Measurements from ENCODE around the gene CCDC157. TPM values are rescaled to one million over a fixed set of nuclear protein-coding genes. Genes with fewer than 3 reads are reported as not detected.
"Not testable (repeated sequence)": the region's sequence is repeated elsewhere in the genome, so short reads cannot be mapped to it uniquely, and the experiment has no call there.

Gene CCDC157
- total RNA-seq, 4 donors from 2014 or later: 0.17 to 4.5 (median 2.7) TPM

DNA sequence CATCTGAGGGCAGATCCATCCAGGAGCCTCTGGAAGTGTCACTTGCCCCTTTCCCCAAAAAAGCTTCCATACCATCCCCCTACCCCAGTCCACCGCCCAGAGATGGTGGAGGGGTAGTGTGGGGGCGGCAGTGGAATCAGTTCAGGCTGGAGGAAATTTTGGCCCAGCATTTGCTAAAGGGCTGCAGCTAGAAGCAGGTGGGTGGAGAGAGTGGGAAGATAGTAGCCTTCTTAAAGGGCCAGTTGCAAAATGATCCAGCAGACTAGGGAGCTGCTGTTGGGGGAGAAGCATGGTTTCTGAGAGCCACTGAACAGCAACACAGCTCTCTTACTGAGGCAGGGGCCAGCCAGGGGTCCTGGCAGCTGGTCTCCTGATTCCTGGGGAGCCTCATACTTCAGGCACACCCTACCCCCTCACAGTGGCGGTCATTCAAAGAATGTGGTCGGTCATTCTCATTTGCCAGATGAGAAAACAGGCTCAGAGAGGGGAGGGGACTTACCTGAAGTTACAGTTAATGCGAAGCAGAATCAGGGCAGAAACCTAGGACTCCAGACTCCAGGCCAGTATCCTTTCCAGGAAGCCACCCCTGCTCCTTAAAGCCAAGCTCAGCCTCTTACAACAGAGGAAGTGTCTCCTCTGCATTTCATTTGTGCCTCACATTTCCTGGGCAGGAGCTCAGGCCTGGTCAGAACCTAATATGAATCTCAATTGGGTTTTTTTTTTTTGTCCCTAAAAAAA lies 45.4 kb downstream of the CCDC157 start:
- H3K4me3 ChIP-seq (ENCODE audit: low read depth, poor library complexity, severe bottlenecking): no peak overlapping the region
- TF ChIP-seq, protein P1, sequence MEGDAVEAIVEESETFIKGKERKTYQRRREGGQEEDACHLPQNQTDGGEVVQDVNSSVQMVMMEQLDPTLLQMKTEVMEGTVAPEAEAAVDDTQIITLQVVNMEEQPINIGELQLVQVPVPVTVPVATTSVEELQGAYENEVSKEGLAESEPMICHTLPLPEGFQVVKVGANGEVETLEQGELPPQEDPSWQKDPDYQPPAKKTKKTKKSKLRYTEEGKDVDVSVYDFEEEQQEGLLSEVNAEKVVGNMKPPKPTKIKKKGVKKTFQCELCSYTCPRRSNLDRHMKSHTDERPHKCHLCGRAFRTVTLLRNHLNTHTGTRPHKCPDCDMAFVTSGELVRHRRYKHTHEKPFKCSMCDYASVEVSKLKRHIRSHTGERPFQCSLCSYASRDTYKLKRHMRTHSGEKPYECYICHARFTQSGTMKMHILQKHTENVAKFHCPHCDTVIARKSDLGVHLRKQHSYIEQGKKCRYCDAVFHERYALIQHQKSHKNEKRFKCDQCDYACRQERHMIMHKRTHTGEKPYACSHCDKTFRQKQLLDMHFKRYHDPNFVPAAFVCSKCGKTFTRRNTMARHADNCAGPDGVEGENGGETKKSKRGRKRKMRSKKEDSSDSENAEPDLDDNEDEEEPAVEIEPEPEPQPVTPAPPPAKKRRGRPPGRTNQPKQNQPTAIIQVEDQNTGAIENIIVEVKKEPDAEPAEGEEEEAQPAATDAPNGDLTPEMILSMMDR (IDR thresholded peaks at IDR 0.05): no peak
- TF ChIP-seq POLR2A (IDR thresholded peaks at IDR 0.05): no peak
- DNase-seq (ENCODE audit: low spot score in 2 of 2): no peak
- 71 to 73% methylated on average over 5 of the region's 5 CpGs for WGBS, 2 donors
- intact Hi-C loops (cut with DNase I; ENCODE audit: low total_unique reads): no loop called here

DNA sequence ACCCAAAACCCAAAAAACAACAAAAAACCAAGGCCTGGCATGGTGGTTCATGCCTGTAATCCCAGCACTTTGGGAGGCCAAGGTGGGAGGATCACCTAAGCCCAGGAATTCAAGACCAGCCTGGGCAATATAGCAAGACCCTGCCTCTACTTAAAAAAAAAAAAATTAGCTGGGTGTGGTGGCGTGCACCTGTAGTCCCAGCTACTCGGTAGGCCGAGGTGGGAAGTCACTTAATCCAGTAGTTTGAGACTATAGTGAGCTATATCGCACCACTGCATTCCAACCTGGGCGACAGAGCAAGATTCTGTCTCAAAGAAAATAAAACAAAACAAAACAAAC lies 45.9 kb downstream of the CCDC157 start:
- WGBS, 2 donors: 96 to 98% methylated on average over 5 of the region's 5 CpGs
- H3K4me3 ChIP-seq (ENCODE audit: low read depth, poor library complexity, severe bottlenecking); intact Hi-C loops (cut with DNase I; ENCODE audit: low total_unique reads); DNase-seq (ENCODE audit: low spot score in 2 of 2): not testable (repeated sequence)

DNA sequence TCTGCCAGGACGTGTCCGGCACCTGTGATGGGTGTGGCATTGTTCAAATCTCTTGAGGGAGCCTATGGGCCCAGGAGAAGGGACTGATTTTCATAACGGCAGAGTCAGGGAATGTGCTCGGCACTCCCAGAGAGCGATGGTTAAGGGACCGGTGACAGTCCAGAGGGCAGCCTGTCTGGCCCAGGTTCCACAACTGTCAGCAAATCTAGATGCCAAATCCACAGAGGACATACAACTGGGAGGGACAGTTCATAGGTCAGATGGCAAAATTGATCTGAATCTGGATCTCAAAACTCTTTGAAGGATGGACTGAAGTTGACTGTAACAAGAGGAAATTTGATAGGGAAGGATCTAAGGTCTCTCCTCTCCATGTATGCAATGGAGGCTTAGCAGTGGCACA lies 47.5 kb downstream of the CCDC157 start:
- 74 to 80% methylated on average over 6 of the region's 6 CpGs for WGBS, 2 donors
- intact Hi-C loops (cut with DNase I; ENCODE audit: low total_unique reads): no loop called here
- TF ChIP-seq, protein P1 (IDR thresholded peaks at IDR 0.05): no peak
- TF ChIP-seq POLR2A (IDR thresholded peaks at IDR 0.05): no peak

DNA sequence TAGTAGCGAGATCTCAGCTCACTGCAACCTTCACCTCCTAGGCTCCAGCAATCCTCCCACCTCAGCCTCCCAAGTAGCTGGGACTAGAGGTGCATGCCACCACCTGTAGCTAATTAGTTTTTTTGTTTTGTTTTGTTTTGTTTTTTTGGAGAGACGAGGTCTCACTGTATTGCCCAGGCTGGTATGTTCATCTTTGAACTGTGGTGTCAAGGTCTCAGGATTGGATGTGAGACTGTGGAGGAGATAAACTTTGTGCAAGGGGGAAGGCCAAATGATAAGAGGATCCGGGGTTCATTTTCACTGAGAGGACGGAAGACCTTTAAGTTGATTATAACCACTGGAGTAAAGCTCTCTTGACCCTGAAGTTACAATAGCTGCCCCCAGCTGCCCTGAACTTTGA lies 48.9 kb downstream of the CCDC157 start:
- DNase-seq (ENCODE audit: low spot score in 2 of 2): no peak
- 66 to 70% methylated on average over 4 of the region's 4 CpGs for WGBS, 2 donors
- intact Hi-C loops (cut with DNase I; ENCODE audit: low total_unique reads): no loop called here
- TF ChIP-seq, protein P1 (IDR thresholded peaks at IDR 0.05): no peak
- TF ChIP-seq POLR2A (IDR thresholded peaks at IDR 0.05): no peak
- no peak overlapping the region for H3K4me3 ChIP-seq (ENCODE audit: low read depth, poor library complexity, severe bottlenecking)

More for the DNA sequence above, 47.5 kb downstream of the CCDC157 start:
- H3K4me3 ChIP-seq (ENCODE audit: low read depth, poor library complexity, severe bottlenecking): no peak overlapping the region
- DNase-seq (ENCODE audit: low spot score in 2 of 2): no peak

DNA sequence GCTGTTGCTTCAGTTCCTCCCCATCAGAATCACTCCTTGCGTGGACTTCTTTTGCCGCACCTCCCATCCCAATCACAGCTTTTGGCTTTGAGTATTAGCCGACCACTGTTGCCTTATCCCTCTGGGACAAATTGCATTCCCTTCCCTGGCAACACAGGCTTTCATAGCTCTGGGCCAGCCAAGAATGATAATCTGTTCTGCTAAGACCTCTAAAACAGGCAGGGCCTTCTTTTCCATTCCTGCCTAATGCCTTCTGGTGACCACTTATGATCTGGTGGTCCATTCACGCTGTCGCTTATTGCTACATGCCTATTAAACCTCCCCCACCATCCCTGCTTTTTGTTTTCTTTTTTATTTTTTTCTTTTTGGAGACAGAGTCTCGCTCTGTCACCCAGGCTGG lies 49.6 kb downstream of the CCDC157 start:
- H3K4me3 ChIP-seq (ENCODE audit: low read depth, poor library complexity, severe bottlenecking): no peak overlapping the region
- 87 to 94% methylated on average over 6 of the region's 6 CpGs for WGBS, 2 donors
- no peak for DNase-seq (ENCODE audit: low spot score in 2 of 2)
- TF ChIP-seq POLR2A (IDR thresholded peaks at IDR 0.05): no peak
- TF ChIP-seq, protein P1 (IDR thresholded peaks at IDR 0.05): no peak
- intact Hi-C loops (cut with DNase I; ENCODE audit: low total_unique reads): no loop called here

DNA sequence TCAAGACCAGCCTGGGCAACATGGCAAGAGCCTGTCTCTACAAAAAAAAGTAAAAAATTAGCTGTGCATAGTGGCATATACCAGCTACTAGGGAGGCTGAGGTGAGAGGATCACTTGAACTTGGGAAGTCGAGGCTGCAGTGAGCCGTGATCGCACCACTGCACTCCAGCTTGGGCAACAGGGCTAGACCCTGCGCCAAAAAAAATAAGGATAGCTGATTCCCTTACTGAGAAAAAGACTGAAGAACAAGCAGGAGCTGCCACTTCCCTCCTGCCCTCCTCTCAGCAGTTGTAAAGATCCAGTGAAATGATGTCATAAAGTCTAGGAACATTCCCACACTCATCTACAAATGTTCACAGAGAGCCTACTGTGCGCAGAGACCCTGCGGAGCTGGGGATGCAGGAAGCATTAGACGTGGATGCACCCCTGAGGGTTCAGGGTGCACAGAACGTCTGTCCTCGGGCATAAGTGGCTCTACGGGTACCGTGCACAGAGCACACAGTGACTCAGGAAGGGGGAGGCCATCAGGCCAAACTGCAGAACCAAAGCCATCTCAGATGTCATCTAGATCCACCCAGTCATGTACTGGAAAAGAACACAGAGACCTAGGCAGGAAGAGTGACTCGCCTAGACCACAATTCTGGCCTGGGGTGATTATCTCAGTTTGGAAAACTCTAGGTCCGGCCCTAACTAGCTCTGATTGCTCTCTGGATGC lies 51.7 kb downstream of the CCDC157 start:
- intact Hi-C loops (cut with DNase I; ENCODE audit: low total_unique reads): no loop called here
- TF ChIP-seq, protein P1 (IDR thresholded peaks at IDR 0.05): no peak
- no peak for TF ChIP-seq POLR2A (IDR thresholded peaks at IDR 0.05)
- WGBS, 2 donors: 74 to 78% methylated on average over 13 of the region's 13 CpGs
- no peak overlapping the region for H3K4me3 ChIP-seq (ENCODE audit: low read depth, poor library complexity, severe bottlenecking)
- no peak for DNase-seq (ENCODE audit: low spot score in 2 of 2)
